Esophagus squamous epithelium (tissue), 5 donors: ENCODE data around the gene MPV17L2. TPM values are rescaled to one million over a fixed set of nuclear protein-coding genes. Genes with fewer than 3 reads are reported as not detected.
A peak's percentile ranks its signal among the peaks of the same experiment; 100 is the strongest.

Source experiments
- DNase-seq: peaks from one replicate; lab custom pipeline; 2025; lab: John Stamatoyannopoulos, UW
- H3K27ac ChIP-seq, 4 donors: fragments of 200-600 bp; sonication (generic); one replicate each; pipeline ENCODE4 v1.5.1; 2016 to 2019; ENCODE audit warnings: mild to moderate bottlenecking in 1 of 4
- H3K27me3 ChIP-seq, 4 donors: fragments of 200-600 bp; sonication (generic); 1 replicate in 3 of 4; 2 replicates in 1 of 4; pipeline versions ENCODE4 v1.5.1 to v1.6.0; 2017 to 2021; ENCODE audit warnings: antibody characterized with exemption in 1 of 4
- H3K36me3 ChIP-seq, 3 donors: fragments of 200-600 bp; sonication (generic); one replicate each; pipeline ENCODE4 v1.5.1; 2016 to 2019
- H3K4me1 ChIP-seq, 3 donors: fragments of 200-600 bp; sonication (generic); one replicate each; pipeline ENCODE4 v1.5.1; 2017 to 2019
- H3K4me3 ChIP-seq, 4 donors: fragments of 200-600 bp; sonication (generic); 1 replicate in 3 of 4; 2 replicates in 1 of 4; pipeline ENCODE4 v1.5.1; 2016 to 2019; ENCODE audit warnings: mild to moderate bottlenecking in 2 of 4, moderate library complexity in 1 of 4
- H3K9me3 ChIP-seq, 3 donors: fragments of 200-600 bp; sonication (generic); one replicate each; pipeline ENCODE4 v1.5.1; 2016 to 2019
- CTCF ChIP-seq, 6 experiments: fragments of 450-650 bp in 4 of 6; fragments of 200-600 bp in 2 of 6; sonication (generic) in 2 of 6; IDR thresholded peaks; one replicate each; pipeline ENCODE4 v1.5.1; 2016 to 2019; ENCODE audit warnings: antibody characterized with exemption in 6 of 6, mild to moderate bottlenecking in 4 of 6, moderate library complexity in 4 of 6
- POLR2A ChIP-seq, 4 donors: fragments of 450-650 bp; IDR thresholded peaks; one replicate each; pipeline ENCODE4 v1.6.1; 2017; ENCODE audit warnings: antibody characterized with exemption in 4 of 4, mild to moderate bottlenecking in 4 of 4, moderate library complexity in 3 of 4
- WGBS, 2 donors: methylation state at CpG; one replicate each; pipeline ENCODE4 v1.1.5; 2018; 5-methylcytosine and 5-hydroxymethylcytosine counted together
- intact Hi-C: fragments of 100-400 bp; cut with DNase I; formaldehyde crosslinking; loops from one replicate; pipeline ENCODE4 v1.15.0; 2022
- total RNA-seq, 4 donors: library from RNA; depleted of rRNA; stranded (reverse); fragments of >200 nt; gene quantifications; one replicate each; pipeline ENCODE4 v1.1.0, GENCODE V29; 2016
- donor health status: DM: yes; HTN: yes; CAD: no.

The MPV17L2 gene
- total RNA-seq, 4 donors from 2014 or later = 10.6 to 23.5 (median 14.0) TPM

DNA sequence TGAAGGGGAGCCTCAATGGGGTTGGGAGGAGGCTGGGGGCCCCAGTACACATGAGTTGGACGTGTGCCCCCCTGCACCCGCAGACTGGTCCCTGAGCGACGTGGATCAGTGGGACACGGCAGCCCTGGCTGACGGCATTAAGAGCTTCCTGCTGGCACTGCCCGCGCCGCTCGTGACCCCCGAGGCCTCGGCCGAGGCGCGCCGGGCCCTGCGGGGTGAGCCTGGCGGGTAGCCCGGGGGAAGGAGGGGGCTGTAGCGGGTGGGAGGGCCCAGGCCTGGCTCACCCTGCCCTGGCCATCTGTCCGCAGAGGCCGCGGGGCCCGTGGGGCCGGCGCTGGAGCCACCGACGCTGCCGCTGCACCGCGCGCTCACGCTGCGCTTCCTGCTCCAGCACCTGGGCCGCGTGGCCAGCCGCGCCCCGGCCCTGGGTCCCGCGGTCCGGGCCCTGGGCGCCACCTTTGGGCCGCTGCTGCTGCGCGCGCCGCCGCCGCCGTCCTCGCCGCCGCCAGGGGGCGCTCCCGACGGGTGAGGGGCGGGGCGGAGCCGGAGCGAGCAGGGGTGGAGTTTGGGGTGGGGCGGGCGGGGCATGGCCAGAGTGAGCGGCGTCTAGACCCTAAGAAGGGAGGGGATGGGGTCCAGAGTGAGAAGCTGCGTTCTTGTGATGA lies 31.9 kb upstream of the MPV17L2 start:
- Histone ChIP-seq H3K4me1 (peaks cover 33 to 61% (median 44%) of the 10 kb centered on the region in 3 donors), H3K36me3 (peaks cover 3 to 47% (median 24%) of the 10 kb centered on the region in 3 donors), H3K4me3 (peak overlapping the region; percentile 26 to 70 (median 46)), H3K9me3 (no peaks in the 10 kb centered on the region), H3K27ac (peak overlapping the region; percentile 77 to 87 (median 84)), H3K27me3 (no peaks in the 10 kb centered on the region)
- WGBS, 2 donors = 3 to 5% methylated on average over 4 to 13 of the region's 66 CpGs
- no peak for DNase-seq
- intact Hi-C loops = no loop called here
- TF ChIP-seq CTCF (IDR thresholded peaks at IDR 0.05) = peak; percentile 21 to 82 (median 60)
- no peak for TF ChIP-seq POLR2A (IDR thresholded peaks at IDR 0.05)

DNA sequence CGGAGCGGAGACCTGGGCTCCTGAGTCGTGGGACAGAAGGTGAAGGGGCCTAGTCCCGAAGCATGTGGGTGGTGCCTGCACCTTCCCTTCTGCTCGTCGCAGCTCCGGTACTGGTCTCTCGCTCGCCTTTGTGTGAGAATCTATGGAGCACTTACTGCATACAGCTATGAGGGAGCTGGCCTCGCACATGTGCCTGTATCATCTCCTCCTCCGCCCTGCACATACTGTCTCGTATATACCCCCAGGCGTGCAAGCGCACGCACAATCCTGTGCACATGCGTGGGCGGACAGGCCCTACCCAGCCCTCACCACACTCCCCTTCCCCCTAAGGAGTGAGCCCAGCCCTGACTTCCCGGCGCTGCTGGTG lies 31.4 kb upstream of the MPV17L2 start:
- Histone ChIP-seq H3K27ac (peak overlapping the region; percentile 61 to 87 (median 82)), H3K27me3 (no peaks in the 10 kb centered on the region), H3K36me3 (peaks cover 5 to 50% (median 28%) of the 10 kb centered on the region in 3 donors), H3K9me3 (no peaks in the 10 kb centered on the region), H3K4me1 (peaks cover 28 to 55% (median 39%) of the 10 kb centered on the region in 3 donors), H3K4me3 (peak overlapping the region in 3 of 4 donors; percentile 40 to 70 (median 51))
- no peak for DNase-seq
- TF ChIP-seq POLR2A (IDR thresholded peaks at IDR 0.05) (no peak), CTCF (IDR thresholded peaks at IDR 0.05) (peak in 1 of 6 experiments; percentile 0)
- intact Hi-C loops = no loop called here
- WGBS, 2 donors = 36 to 67% methylated on average over 3 to 9 of the region's 19 CpGs

GRCh38 chr19:18164072-18164471 lies 28.9 kb upstream of the MPV17L2 start:
- no peaks in the 10 kb centered on the region for H3K9me3 ChIP-seq
- intact Hi-C loops = no loop called here
- no peak for DNase-seq
- H3K36me3 ChIP-seq = peaks cover 18 to 74% (median 45%) of the 10 kb centered on the region in 3 donors
- TF ChIP-seq POLR2A (IDR thresholded peaks at IDR 0.05) (no peak), CTCF (IDR thresholded peaks at IDR 0.05) (no peak)
- peaks cover 15 to 31% (median 17%) of the 10 kb centered on the region in 3 donors for H3K4me1 ChIP-seq
- no peak overlapping the region for H3K27ac ChIP-seq
- 93 to 97% methylated on average over 7 of the region's 7 CpGs for WGBS, 2 donors
- H3K4me3 ChIP-seq = no peak overlapping the region
- H3K27me3 ChIP-seq = no peaks in the 10 kb centered on the region

DNA sequence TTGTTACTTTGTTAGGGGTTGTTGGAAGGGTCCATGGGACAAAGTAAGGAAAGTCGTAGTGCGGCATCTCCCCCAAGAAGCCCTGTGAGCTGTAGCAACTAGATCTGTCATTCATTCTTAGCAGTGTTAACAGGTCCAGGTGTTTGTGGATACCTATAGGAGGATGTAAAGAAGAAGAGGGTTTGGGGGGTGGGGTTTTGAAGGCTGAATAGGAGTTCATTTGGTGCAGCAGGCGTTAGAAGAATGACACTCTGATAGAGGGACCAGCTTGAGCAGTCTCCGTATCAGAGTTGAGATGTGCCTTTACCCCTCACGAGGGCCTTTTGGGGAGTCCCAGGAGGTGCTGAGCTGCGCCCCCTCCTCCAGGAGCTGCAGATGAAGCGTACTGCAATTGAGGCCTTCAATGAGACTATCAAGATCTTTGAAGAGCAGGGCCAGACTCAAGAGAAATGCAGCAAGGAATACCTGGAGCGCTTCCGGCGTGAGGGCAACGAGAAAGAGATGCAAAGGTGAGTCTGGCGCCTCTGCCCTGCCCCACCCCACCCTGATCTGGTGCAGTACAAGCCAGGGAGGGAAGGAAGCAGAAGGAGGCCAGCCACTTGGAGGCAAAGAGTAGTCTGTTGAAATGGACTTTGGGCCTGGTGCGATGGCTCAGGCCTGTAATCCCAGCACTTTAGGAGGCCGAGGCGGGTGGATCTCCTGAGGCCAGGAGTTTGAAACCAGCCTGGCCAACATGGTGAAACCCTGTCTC lies 27.0 kb upstream of the MPV17L2 start:
- TF ChIP-seq CTCF (IDR thresholded peaks at IDR 0.05) (no peak), POLR2A (IDR thresholded peaks at IDR 0.05) (no peak)
- H3K9me3 ChIP-seq = no peaks in the 10 kb centered on the region
- WGBS, 2 donors = 95 to 100% methylated on average over 9 to 12 of the region's 15 CpGs
- intact Hi-C loops = no loop called here
- no peak overlapping the region for H3K27ac ChIP-seq
- no peak overlapping the region for H3K4me3 ChIP-seq
- no peaks in the 10 kb centered on the region for H3K27me3 ChIP-seq
- peaks cover 8 to 12% (median 10%) of the 10 kb centered on the region in 3 donors for H3K4me1 ChIP-seq
- H3K36me3 ChIP-seq = peaks cover 19 to 83% (median 45%) of the 10 kb centered on the region in 3 donors
- DNase-seq = no peak

- TF ChIP-seq CTCF (IDR thresholded peaks at IDR 0.05) (no peak), POLR2A (IDR thresholded peaks at IDR 0.05) (no peak)
- H3K4me1 ChIP-seq = peaks cover under 1 to 4% (median under 1%) of the 10 kb centered on the region in 3 donors
- peaks cover 19 to 79% (median 45%) of the 10 kb centered on the region in 3 donors for H3K36me3 ChIP-seq
- WGBS, 2 donors = 88 to 93% methylated on average over 12 to 13 of the region's 21 CpGs
- H3K4me3 ChIP-seq = no peak overlapping the region
- DNase-seq = no peak
- no peaks in the 10 kb centered on the region for H3K9me3 ChIP-seq
- intact Hi-C loops = no loop called here
- H3K27me3 ChIP-seq = no peaks in the 10 kb centered on the region
- H3K27ac ChIP-seq = no peak overlapping the region
These were observed 26.0 kb upstream of the MPV17L2 start for GRCh38 chr19:18167011-18167410.
